Osteoblast (primary cell): ENCODE data around the gene SIX1. TPM values are rescaled to one million over a fixed set of nuclear protein-coding genes. Genes with fewer than 3 reads are reported as not detected.

Experiments
- DNase-seq: peaks from one replicate; pipeline ENCODE4 v3.0.0; 2011; ENCODE audit warnings: low spot score, mixed read lengths; ENCODE audit not compliant: insufficient read length; ENCODE audit errors: missing footprints
- H2AFZ ChIP-seq: 2 replicates; pipeline ENCODE4 v1.6.0; 2011; ENCODE audit warnings: mild to moderate bottlenecking, low read length
- H3K27ac ChIP-seq: 2 replicates; pipeline ENCODE4 v1.5.1; 2011; ENCODE audit warnings: mild to moderate bottlenecking, low read depth, low read length, moderate library complexity
- H3K27me3 ChIP-seq: 2 replicates; pipeline ENCODE4 v1.6.0; 2012; ENCODE audit warnings: mild to moderate bottlenecking, control low read depth, inconsistent platforms, low read length, moderate library complexity; ENCODE audit not compliant: insufficient read depth
- H3K36me3 ChIP-seq: 2 replicates; pipeline ENCODE4 v1.5.1; 2011; ENCODE audit warnings: mild to moderate bottlenecking, low read length, control low read depth, moderate library complexity; ENCODE audit not compliant: insufficient read depth
- H3K4me1 ChIP-seq: 2 replicates; pipeline ENCODE4 v1.5.1; 2011; ENCODE audit warnings: mild to moderate bottlenecking, low read length, control low read depth, moderate library complexity; ENCODE audit not compliant: insufficient read depth
- H3K4me2 ChIP-seq: 2 replicates; pipeline ENCODE4 v1.6.0; 2011; ENCODE audit warnings: mild to moderate bottlenecking, low read length; ENCODE audit not compliant: insufficient read depth
- H3K4me3 ChIP-seq: fragments of 200-600 bp; sonication (generic); 3 replicates; pipeline ENCODE4 v1.5.1; 2012; ENCODE audit warnings: mild to moderate bottlenecking, low read length, inconsistent platforms; ENCODE audit not compliant: insufficient read depth
- H3K79me2 ChIP-seq: 2 replicates; pipeline ENCODE4 v1.6.0; 2012; ENCODE audit warnings: mild to moderate bottlenecking, low read length, control low read depth, inconsistent platforms; ENCODE audit not compliant: insufficient read depth
- H3K9me3 ChIP-seq: 2 replicates; pipeline ENCODE4 v1.5.1; 2011; ENCODE audit warnings: low read depth, low read length, control low read depth
- H4K20me1 ChIP-seq: 2 replicates; pipeline ENCODE4 v1.6.0; 2012; ENCODE audit warnings: mild to moderate bottlenecking, low read length, control low read depth; ENCODE audit not compliant: insufficient read depth
- CTCF ChIP-seq: IDR thresholded peaks from 2 replicates; pipeline ENCODE4 v1.5.1; 2011; ENCODE audit warnings: mild to moderate bottlenecking, low read depth, low read length, moderate library complexity; ENCODE audit errors: extremely low read depth
- total RNA-seq: library from RNA; depleted of rRNA; stranded (reverse); fragments of >200 nt; gene quantifications from 2 replicates; pipeline ENCODE4 v1.2.3, GENCODE V29; 2012

The SIX1 gene
- total RNA-seq, 1 donor: 18.1 TPM

GRCh38 chr14:60594062-60594461 lies 55.2 kb downstream of the SIX1 start:
- Histone ChIP-seq H3K4me3 (no peak overlapping the region), H3K36me3 (no peaks in the 10 kb centered on the region), H3K27me3 (no peaks in the 10 kb centered on the region), H3K4me2 (no peak overlapping the region), H3K4me1 (peaks cover 4% of the 10 kb centered on the region), H3K79me2 (no peaks in the 10 kb centered on the region), H3K27ac (no peak overlapping the region), H3K9me3 (no peaks in the 10 kb centered on the region), H2AFZ (no peak overlapping the region), H4K20me1 (no peaks in the 10 kb centered on the region)
- no peak for TF ChIP-seq CTCF
- DNase-seq: no peak

Other genes starting within 250 kb of the SIX1 start
- gene C14orf39, start 163.4 kb downstream of the SIX1 start, total RNA-seq: 0.29 and 0.72 TPM in 2 replicates
- gene SIX6, start 140.3 kb downstream of the SIX1 start, total RNA-seq: under 0.01 TPM in 1 of 2 replicates, not detected in the other
- gene SIX4, start 74.9 kb upstream of the SIX1 start, total RNA-seq: 14.5 and 15.6 TPM in 2 replicates
- gene MNAT1, start 85.3 kb upstream of the SIX1 start, total RNA-seq: 51.4 and 57.2 TPM in 2 replicates